K562 (cell line): Measurements from ENCODE around the gene APC2. TPM values are rescaled to one million over a fixed set of nuclear protein-coding genes. Genes with fewer than 3 reads are reported as not detected.

Source experiments
- ARID1B ChIP-seq: fragments of 450-650 bp; IDR thresholded peaks from 2 replicates; pipeline ENCODE4 v1.6.1; 2016; ENCODE audit warnings: antibody characterized with exemption, mild to moderate bottlenecking, inconsistent platforms
- ATF4 ChIP-seq: fragments of 450-650 bp; formaldehyde crosslinking; IDR thresholded peaks from 2 replicates; pipeline ENCODE4 v1.4.0; 2022; ENCODE audit warnings: mild to moderate bottlenecking, moderate library complexity
- CC2D1A ChIP-seq: fragments of 450-650 bp; IDR thresholded peaks from 2 replicates; pipeline ENCODE4 v1.6.1; 2017; ENCODE audit warnings: mild to moderate bottlenecking
- CHAMP1 ChIP-seq: fragments of 450-650 bp; IDR thresholded peaks from 2 replicates; pipeline ENCODE4 v1.6.1; 2016; ENCODE audit warnings: mild to moderate bottlenecking
- CREB5 ChIP-seq: fragments of 250-450 bp; sonication (Bioruptor Pico); IDR thresholded peaks from 2 replicates; pipeline ENCODE4 v1.5.0; 2020; ENCODE audit warnings: mild to moderate bottlenecking
- EGR1 ChIP-seq: fragments of 450-650 bp; conservative IDR thresholded peaks from 2 replicates; pipeline ENCODE4 v1.6.1; 2017; ENCODE audit warnings: mild to moderate bottlenecking
- FIP1L1 ChIP-seq: fragments of 200-400 bp; formaldehyde crosslinking; IDR thresholded peaks from 2 replicates; pipeline ENCODE4 v1.6.1; 2018; ENCODE audit warnings: mild to moderate bottlenecking, low read depth, low read length; ENCODE audit not compliant: poor library complexity, severe bottlenecking
- JUN ChIP-seq, 2 experiments: sonication (generic) in 1 of 2; formaldehyde crosslinking in 1 of 2; IDR thresholded peaks; 2 replicates each; pipeline versions ENCODE4 v1.6.1 to v1.8.0; 2012 to 2022; ENCODE audit warnings: borderline replicate concordance in 2 of 2, mild to moderate bottlenecking in 2 of 2, improper control_type of control experiment in 1 of 2, low read depth in 1 of 2, low read length in 1 of 2, missing genetic modification reagents in 1 of 2
- MEIS2 ChIP-seq: fragments of 450-650 bp; IDR thresholded peaks from 2 replicates; pipeline ENCODE4 v1.6.1; 2014; ENCODE audit warnings: mild to moderate bottlenecking; ENCODE audit not compliant: partially characterized antibody
- NELFE ChIP-seq: IDR thresholded peaks from 2 replicates; pipeline ENCODE4 v1.6.1; 2011; ENCODE audit warnings: mild to moderate bottlenecking; ENCODE audit not compliant: insufficient read depth, insufficient read length
- PML ChIP-seq: IDR thresholded peaks from 2 replicates; pipeline ENCODE4 v1.6.1; 2012; ENCODE audit warnings: low read length, inconsistent platforms
- RAD51 ChIP-seq: fragments of 450-650 bp; IDR thresholded peaks from 2 replicates; pipeline ENCODE4 v1.7.1; 2016; ENCODE audit warnings: low read depth, mild to moderate bottlenecking, borderline replicate concordance
- SMC3 ChIP-seq: conservative IDR thresholded peaks from 2 replicates; pipeline ENCODE4 v1.6.1; 2011; ENCODE audit warnings: low read depth, low read length, improper control_type of control experiment; ENCODE audit not compliant: insufficient read depth
- SP2 ChIP-seq: IDR thresholded peaks from 2 replicates; pipeline ENCODE4 v1.6.1; 2011; ENCODE audit warnings: mild to moderate bottlenecking, low read depth, low read length, moderate library complexity; ENCODE audit not compliant: poor library complexity, severe bottlenecking; ENCODE audit errors: extremely low read depth
- TAL1 ChIP-seq: fragments of 450-650 bp; IDR thresholded peaks from 2 replicates; pipeline ENCODE4 v1.6.1; 2016; ENCODE audit warnings: mild to moderate bottlenecking
- ZNF280B ChIP-seq: fragments of 250-450 bp; sonication (Bioruptor Pico); IDR thresholded peaks from 2 replicates; pipeline ENCODE4 v1.5.1; 2021; ENCODE audit warnings: mild to moderate bottlenecking
- ZNF57 ChIP-seq: fragments of 450-650 bp; formaldehyde crosslinking; IDR thresholded peaks from 2 replicates; pipeline ENCODE4 v1.4.0; 2020; ENCODE audit warnings: mild to moderate bottlenecking, moderate library complexity
- ZNF77 ChIP-seq: fragments of 250-450 bp; sonication (Bioruptor Pico); IDR thresholded peaks from 2 replicates; pipeline ENCODE4 v1.5.0; 2020
- polyA plus RNA-seq, 8 experiments: library from polyadenylated mRNA; depleted of rRNA in 4 of 8; stranded (reverse) in 5 of 8; unstranded in 3 of 8; fragments of >200 nt; fragmentation: Nextera tagmentation in 2 of 8; fragmentation: Illumina TruSeq in 1 of 8; extraction: Ambion mirVana in 2 of 8; extraction: Trizol in 1 of 8; gene quantifications; 2 replicates each; pipeline versions ENCODE4 v1.2.1 to v1.2.3, GENCODE V29; 2011 to 2014; ENCODE audit warnings: inconsistent platforms in 1 of 8, missing spikeins in 1 of 8
- total RNA-seq, 7 experiments: library from RNA; depleted of rRNA in 6 of 7; stranded (reverse); fragments of >200 nt in 6 of 7; fragmentation: Illumina TruSeq in 2 of 7; extraction: Trizol in 2 of 7; gene quantifications; 2 replicates each; pipeline versions ENCODE4 v1.2.1 to v1.2.3, GENCODE V29; 2011 to 2021; ENCODE audit warnings: low replicate concordance in 1 of 7
- TF ChIP-seq, protein P1 (sequence below): fragments of 250-450 bp; sonication (Bioruptor Pico); IDR thresholded peaks from 2 replicates; pipeline ENCODE4 v1.5.0; 2022; ENCODE audit warnings: mild to moderate bottlenecking

The APC2 gene
- total and polyA plus RNA-seq, 9 of the 15 experiments (the other 6 are each of a cell fraction or from before 2014, with no cell fraction given): 0.01 to 0.40 (median 0.05) TPM; not detected in 3

- TF ChIP-seq ATF4 (CRISPR knock-in tag) (no peak), ZNF77 (CRISPR knock-in tag) (no peak), CREB5 (CRISPR knock-in tag) (no peak), FIP1L1 (no peak), CHAMP1 (no peak), EGR1 (no peak), MEIS2 (no peak), ZNF57 (CRISPR knock-in tag) (no peak), CC2D1A (peak; percentile 33; the same call in 1 of the 2 replicates), NELFE (no peak), ARID1B (peak; percentile 42), PML (peak; percentile 36; the same call in 1 of the 2 replicates), SP2 (no peak), SMC3 (no peak; the same call in 1 of the 2 replicates), TAL1 (0 out of 2 replicates have a peak, but pooled peaks have one; percentile 12), JUN (IDR thresholded peaks at IDR 0.05; ENCODE audit: borderline replicate concordance, low read depth, low read length) (no peak), JUN (CRISPR knock-in tag; IDR thresholded peaks at IDR 0.05; ENCODE audit: borderline replicate concordance) (no peak), ZNF280B (CRISPR knock-in tag) (no peak), RAD51 (no peak)
- TF ChIP-seq, protein P1, sequence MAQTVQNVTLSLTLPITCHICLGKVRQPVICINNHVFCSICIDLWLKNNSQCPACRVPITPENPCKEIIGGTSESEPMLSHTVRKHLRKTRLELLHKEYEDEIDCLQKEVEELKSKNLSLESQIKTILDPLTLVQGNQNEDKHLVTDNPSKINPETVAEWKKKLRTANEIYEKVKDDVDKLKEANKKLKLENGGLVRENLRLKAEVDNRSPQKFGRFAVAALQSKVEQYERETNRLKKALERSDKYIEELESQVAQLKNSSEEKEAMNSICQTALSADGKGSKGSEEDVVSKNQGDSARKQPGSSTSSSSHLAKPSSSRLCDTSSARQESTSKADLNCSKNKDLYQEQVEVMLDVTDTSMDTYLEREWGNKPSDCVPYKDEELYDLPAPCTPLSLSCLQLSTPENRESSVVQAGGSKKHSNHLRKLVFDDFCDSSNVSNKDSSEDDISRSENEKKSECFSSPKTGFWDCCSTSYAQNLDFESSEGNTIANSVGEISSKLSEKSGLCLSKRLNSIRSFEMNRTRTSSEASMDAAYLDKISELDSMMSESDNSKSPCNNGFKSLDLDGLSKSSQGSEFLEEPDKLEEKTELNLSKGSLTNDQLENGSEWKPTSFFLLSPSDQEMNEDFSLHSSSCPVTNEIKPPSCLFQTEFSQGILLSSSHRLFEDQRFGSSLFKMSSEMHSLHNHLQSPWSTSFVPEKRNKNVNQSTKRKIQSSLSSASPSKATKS (CRISPR knock-in tag): no peak
Measured at GRCh38 chr19:1512671-1513498, 63.0 kb downstream of the APC2 start, which contains the start of gene ADAMTSL5 (continued).
